Stimulated activated CD8-positive, alpha-beta memory T cell treated with anti-CD3 and anti-CD28 coated beads, Interleukin-4, amount 100 ng/mL, for 4 hours (primary cell): Measurements from ENCODE around the gene POLR2L.
A peak's percentile ranks its signal among the peaks of the same experiment; 100 is the strongest.

Experiments used
- DNase-seq, 2 donors: peaks; one replicate each; pipeline ENCODE4 v3.0.0-alpha.2; 2020; ENCODE audit warnings: low read depth in 2 of 2, low spot score in 1 of 2

The POLR2L gene

GRCh38 chr11:842370-843002 is at the start of gene POLR2L, which contains the start of gene TSPAN4:
Gene POLR2L, minus strand, starts transcription at chr11:842529. Its CDS starts 21 bp downstream, at chr11:842508.
Gene TSPAN4, plus strand, starts transcription at chr11:842852. Its CDS starts 7,453 bp downstream, at chr11:850305.
- peak; percentile 70 to 73 for DNase-seq

DNA sequence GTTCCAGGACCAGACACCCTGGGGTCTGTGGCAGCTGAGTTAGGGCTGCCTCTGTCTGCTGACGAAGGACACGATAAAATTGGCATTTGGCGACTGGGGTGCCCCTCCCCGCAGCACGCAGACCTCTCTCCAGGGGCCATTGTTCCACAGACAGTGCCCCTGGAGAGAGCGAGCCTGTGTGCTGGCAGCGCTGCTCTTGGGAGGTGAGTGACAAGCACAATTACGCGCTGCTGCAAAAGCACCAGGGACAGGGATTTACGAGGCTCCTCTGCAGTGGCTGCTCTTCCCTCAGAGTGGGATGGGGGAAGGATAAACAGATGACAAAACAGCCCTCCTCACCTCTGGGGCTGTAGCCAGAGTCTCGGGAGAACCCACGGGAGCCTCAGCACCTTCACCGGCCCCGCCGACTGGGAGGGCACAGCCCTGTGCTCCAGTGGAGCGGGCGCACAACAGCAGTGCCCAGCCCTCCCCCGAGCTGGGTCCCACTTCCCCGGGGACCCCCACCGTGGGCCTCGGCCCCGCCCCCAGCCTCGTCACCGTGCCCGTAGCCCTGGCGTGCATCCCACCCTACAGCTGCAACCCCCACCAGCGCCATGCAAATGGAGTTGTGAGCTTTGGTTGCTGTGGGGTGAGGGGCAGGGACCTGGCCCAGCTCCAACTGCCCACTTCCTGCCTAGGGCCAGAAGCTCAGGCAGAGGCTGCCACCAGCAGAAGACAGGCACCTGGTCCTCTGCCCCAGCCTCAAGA is 48.6 kb upstream of the POLR2L start:
- no peak for DNase-seq

GRCh38 chr11:889687-890475 is 47.6 kb upstream of the POLR2L start:
- DNase-seq: no peak

DNA sequence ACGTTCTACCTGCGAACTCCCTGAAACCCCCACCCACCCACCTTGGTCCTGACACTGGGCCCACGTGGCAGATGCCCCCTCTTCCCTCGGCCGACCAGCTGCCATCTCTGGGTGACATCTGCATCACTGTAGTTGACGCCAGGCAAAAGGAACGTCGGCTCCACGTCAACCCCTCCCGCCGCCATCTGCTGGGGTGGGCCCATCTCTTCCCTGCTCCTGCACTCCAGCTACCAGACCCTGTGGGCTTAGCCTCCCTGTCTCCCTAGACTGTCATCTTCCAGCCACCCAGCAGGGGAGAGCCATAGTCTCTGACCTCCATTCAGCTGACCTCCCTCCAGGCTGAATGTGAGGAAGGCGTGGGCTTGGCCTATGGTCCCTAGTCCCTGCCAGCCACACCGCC is 46.9 kb upstream of the POLR2L start:
- no peak for DNase-seq

DNA sequence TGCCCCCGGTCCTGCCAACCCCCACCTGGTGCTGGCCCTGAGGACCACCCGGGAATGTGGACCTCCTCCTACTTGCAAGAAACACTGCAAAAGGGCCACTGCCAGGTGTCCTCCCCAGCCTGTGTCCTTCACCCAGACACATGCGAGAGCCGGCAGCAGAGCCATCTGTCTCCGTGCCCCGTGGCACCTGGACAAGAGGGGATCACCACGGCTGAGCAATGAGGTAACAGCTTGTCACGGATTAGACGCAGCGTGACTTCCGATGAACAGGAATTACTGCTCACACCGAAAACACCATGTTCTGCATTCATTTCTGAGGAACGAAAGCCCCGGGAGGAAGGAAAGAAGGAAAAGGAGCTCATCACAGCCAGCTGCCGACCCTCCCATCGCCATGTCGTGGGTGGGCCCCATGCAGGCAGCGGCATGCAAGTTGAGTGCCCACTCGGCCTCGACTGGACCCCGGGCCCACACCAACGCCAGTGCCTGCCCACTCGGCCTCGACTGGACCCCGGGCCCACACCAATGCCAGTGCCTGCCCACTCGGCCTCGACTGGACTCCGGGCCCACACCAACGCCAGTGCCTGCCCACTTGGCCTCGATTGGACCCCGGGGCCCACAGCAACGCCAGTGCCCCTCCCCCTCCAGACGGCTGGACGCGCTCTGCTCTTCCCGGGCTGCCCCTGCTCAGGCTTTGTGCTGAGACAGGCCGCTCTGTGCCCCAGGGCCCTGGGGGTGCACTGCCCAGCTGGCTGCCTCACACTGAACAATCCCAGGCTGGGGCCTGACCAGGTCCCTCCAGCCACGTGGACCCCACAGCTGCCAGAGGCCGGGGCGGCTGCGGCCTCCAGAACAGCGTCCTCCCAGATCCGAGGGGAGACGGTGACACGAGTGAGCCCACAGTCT is 46.2 kb upstream of the POLR2L start:
- no peak for DNase-seq

- DNase-seq: no peak
Measured at GRCh38 chr11:887589-887988, 45.3 kb upstream of the POLR2L start.

GRCh38 chr11:886568-886967 is 44.2 kb upstream of the POLR2L start:
- DNase-seq: no peak

GRCh38 chr11:884578-885070 is 42.3 kb upstream of the POLR2L start:
- no peak for DNase-seq

DNA sequence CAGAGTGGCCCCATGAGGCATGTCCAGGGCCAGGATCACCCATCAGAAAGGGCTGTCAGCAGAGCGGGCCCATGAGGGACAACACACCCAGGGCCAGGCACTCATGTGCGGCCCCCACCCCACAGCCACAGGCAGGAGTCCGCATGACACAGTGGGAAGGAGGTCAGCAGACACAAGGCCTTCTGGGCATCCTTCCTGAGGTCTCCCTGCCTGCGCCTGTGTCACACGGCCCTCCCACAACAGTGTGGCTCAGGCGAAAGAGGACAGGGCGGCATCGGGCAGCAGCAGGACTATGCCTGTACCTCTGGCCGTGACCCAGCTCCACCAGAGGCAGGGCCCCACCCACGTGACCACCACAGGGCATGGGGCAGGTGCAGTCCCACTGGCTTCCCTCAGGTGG is 41.2 kb upstream of the POLR2L start:
- DNase-seq: no peak

GRCh38 chr11:882596-882995 is 40.3 kb upstream of the POLR2L start:
- no peak for DNase-seq

DNA sequence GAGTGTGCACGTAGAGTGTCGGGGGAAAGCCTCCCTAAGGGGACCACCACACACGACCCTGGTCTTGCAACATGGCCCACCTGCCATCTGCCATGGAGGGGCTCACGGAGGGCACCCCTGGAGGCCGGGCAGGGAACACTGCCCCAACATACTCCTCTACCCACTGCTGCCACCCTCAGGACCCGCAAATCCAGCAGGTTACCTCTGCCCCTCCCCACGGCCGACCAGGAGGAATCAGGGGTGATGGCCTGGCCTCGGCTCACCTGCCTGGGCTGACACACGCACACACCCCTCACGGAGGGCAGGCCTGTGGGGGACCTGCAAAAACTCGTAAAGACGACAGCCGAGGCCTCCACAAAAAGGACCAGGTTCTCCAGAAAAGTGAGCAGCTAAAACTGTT is 38.1 kb upstream of the POLR2L start:
- no peak for DNase-seq

- DNase-seq: no peak
Measured at GRCh38 chr11:877565-877964, 35.2 kb upstream of the POLR2L start.

DNA sequence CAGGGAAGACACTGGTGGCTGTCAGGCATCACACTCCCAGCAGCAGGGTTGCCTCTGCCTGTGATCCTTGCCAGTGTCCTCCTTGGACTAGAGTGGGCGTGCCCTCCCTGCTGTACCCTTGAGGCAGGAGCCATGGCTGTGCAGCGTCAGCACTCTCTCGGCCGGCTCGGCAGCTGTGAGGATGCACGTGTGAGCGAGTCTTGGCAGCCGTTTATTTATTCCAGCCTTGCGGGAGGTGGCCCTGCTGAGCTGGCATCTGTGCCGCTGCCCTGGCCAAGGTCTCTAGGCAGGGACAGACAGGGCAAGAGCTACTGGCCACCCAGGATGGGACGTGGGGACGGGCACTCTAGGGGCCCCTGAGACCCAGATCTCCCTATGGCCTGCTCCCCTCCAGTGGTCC is 34.2 kb upstream of the POLR2L start:
- no peak for DNase-seq

GRCh38 chr11:875769-876301 is 33.5 kb upstream of the POLR2L start:
- DNase-seq: no peak

GRCh38 chr11:875203-875602 is 32.9 kb upstream of the POLR2L start:
- DNase-seq: no peak

DNA sequence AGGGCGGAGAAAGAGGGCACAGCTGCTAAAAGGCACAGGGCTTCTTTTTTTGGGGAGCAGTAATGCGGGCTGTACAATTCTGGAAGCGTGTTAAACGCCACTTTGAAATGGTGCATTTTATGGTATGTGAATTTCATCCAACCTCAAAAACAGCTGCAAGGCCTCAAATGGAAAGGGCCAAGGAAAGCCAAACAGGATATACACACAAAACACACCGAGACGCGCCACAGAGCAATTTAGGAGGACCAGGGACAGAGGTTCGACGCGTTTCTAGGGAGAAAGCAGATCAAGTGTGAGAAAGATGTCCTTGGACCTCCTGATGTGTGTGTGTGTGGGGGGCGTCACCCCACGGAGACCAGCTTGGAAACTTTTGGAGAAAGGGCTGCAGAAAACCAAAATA is 31.4 kb upstream of the POLR2L start:
- no peak for DNase-seq

GRCh38 chr11:872799-873198 is 30.5 kb upstream of the POLR2L start:
- DNase-seq: no peak

GRCh38 chr11:871472-871871 is 29.1 kb upstream of the POLR2L start:
- no peak for DNase-seq

GRCh38 chr11:870418-870817 is 28.1 kb upstream of the POLR2L start:
- DNase-seq: no peak

- DNase-seq: no peak
Measured at GRCh38 chr11:870127-870413, 27.7 kb upstream of the POLR2L start.
